Measurements from ENCODE around the gene TEDC1. TPM values are rescaled to one million over a fixed set of nuclear protein-coding genes. Genes with fewer than 3 reads are reported as not detected.

The TEDC1 gene
- polyA plus RNA-seq, 1 donor: 5.1 TPM

GRCh38 chr14:105527381-105527825 is 36.4 kb downstream of the TEDC1 start:
- no peak for DNase-seq

DNA sequence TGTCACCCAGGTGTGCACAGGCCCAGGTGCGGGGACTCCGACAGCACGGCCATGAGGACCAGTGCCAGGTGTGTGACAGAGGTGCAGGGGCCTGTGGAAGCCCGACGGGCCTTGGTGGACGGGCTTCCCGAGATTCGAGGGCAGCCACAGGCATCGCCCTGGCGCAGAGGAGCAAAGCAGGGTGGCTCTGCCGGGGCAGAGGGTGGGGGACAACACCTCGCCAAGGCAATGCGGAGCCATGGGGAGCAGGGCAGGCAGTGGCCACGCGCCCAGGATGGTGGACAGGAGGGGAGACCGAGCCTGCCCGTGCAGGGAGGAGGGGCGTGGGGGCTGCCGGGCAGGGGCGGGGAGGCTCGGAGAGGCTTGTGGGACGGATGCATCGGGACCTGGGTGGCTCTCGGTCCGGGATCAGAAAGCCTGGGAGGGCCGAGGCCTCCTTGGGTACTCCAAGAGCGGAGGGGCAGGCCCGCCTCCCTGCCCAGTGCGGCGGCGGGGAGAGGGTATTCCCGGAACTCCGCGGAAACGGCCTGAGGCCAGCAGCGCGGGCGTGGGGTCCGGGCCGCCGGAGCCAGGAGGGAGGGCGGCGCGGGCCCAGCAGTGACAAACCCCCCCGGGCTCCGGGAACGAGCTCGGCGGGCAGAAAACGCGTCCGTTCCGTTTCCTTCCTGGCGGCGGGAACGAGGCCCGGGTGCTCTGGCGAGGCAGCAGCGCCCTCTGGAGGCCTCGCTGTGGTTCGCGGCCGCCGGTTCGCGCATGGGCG is 37.0 kb downstream of the TEDC1 start:
- DNase-seq: peak; percentile 88

GRCh38 chr14:105528586-105529318 is 37.7 kb downstream of the TEDC1 start:
- no peak for DNase-seq

DNA sequence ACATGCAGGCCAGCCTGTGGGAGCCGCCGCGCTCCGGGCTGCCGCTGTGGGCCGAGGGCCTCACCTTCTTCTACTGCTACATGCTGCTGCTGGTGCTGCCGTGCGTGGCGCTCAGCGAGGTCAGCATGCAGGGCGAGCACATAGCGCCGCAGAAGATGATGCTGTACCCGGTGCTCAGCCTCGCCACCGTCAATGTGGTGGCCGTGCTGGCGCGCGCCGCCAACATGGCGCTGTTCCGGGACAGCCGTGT is 38.2 kb downstream of the TEDC1 start:
- no peak for DNase-seq

GRCh38 chr14:105529569-105530284 is 38.7 kb downstream of the TEDC1 start:
- no peak for DNase-seq

GRCh38 chr14:105530285-105531087 is 39.4 kb downstream of the TEDC1 start:
- DNase-seq: no peak

GRCh38 chr14:105531088-105531893 is 40.2 kb downstream of the TEDC1 start:
- DNase-seq: no peak

- no peak for DNase-seq
Observed at GRCh38 chr14:105531894-105532623, 41.0 kb downstream of the TEDC1 start.

DNA sequence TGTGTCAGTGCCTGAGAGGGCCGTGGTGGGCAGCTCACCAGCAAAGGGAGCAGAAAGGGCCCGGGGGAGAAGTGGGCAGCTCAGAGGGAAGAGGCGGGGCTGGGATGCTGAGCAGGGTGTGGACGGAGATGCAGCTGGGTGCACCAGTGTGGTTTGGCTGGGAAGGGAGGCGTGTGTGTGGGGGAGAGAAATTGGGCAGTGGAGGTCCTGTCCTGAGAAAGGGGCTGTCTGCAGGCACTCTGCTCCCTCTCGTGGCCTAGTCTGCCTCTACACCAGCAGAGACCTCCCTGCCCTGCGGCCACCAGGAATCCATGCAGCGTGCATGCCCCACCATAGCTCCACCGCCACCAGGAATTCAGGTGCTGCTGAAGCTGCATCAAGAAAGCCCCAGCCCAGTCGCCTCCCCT is 41.7 kb downstream of the TEDC1 start:
- no peak for DNase-seq

- no peak for DNase-seq
Observed at GRCh38 chr14:105533391-105533790, 42.3 kb downstream of the TEDC1 start.

DNA sequence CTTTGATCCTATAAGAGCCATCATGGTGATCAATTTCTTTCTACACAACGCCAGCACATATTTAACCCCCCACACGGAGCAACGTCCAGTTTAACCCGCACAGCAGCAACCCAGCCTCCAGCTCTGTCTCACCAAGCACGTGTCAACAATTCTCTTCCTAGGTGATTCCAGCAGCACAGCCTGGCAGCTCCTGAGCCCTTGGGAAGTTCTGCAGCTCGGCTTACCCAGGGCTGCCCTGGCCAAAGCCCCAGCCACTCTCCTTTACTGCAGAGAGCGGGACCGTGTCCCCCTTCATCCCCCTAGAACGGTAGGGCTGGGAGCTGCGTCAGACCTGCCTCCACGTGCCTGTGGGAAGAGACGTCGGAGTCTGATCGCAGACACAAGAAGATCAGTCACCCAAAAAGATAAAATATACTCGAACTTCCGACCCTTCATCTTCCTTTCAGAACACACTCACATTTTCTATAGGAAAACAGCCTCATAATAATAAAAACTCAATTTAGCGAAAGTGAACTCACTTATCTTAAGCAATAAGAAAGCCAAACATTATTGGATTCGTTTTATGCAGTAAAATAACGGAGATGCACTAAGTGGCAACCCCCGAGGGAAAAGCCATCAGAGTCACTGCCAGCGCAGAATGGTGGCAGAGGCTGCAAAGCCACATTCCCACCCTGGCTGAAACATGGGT is 42.9 kb downstream of the TEDC1 start:
- no peak for DNase-seq

- DNase-seq: no peak
Observed at GRCh38 chr14:105534586-105534985, 43.5 kb downstream of the TEDC1 start.

DNA sequence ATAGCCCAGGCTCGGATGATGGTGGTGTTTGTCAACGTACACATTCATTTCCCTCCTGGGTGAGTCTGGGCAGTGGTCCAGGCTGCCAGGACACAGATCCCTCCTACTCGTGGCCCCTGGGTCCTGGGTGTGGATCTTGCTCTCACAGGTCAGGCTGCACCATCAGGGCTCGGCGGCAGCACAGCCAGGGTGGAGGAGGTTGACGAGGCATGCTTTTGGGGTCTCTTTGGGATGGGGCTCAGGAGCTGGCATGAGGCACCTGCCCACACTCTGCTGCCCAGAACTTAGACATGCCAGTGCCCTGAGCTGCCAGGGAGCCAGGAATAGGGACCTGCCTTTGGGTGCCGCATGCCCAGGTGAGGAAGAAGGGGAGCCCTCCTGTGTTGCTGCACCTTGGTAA is 45.0 kb downstream of the TEDC1 start:
- DNase-seq: no peak

- no peak for DNase-seq
Observed at GRCh38 chr14:105536691-105537579, 45.9 kb downstream of the TEDC1 start.

GRCh38 chr14:105537580-105538474 is 46.8 kb downstream of the TEDC1 start:
- DNase-seq: no peak

GRCh38 chr14:105538481-105539049 is 47.5 kb downstream of the TEDC1 start:
- DNase-seq: no peak

DNA sequence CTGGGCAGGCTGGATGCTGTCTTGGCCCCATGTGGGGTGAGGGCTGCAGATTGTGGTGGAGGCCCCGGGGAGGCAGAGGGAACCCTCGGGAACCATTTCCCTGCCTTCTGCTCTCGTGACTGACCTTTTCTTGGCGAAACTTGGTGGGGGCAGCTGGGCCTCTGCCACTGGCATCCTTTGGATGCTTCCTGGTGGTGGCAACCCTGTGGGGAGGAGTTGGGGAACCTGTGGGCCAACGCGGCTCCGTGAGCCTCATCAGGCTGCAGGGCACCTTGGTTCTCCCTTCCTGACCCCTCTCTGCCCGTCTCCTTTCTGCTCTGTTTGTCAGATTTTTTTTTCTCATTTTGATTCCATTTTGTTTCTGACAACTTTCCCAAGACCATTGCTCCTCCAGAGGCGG is 49.8 kb downstream of the TEDC1 start:
- no peak for DNase-seq

All from hindlimb muscle (tissue), 1 donor.